Stimulated activated naive CD8-positive, alpha-beta T cell treated with anti-CD3 and anti-CD28 coated beads, Interleukin-15, amount 100 ng/mL, for 72 hours (primary cell): ENCODE results near the gene PCOLCE2.

Experiments used
- ATAC-seq: fragments of 150-1000 bp; cut with Tn5 transposase; 2 replicates; pipeline ENCODE4 v1.10.0; 2021; ENCODE audit warnings: mild to moderate bottlenecking, moderate library complexity
- DNase-seq, 2 donors: peaks; one replicate each; pipeline ENCODE4 v3.0.0; 2021 to 2022
- H3K27ac Mint-ChIP-seq, 2 donors: one replicate each; pipeline ENCODE4 v1.8.0; 2022; ENCODE audit warnings: mild to moderate bottlenecking in 2 of 2, mixed read lengths in 2 of 2, moderate library complexity in 2 of 2
- H3K27me3 Mint-ChIP-seq: one replicate; pipeline ENCODE4 v1.8.0; 2022; ENCODE audit warnings: mixed read lengths
- H3K4me1 Mint-ChIP-seq: one replicate; pipeline ENCODE4 v1.8.0; 2022; ENCODE audit warnings: mild to moderate bottlenecking, mixed read lengths
- H3K4me3 Mint-ChIP-seq, 2 donors: one replicate each; pipeline ENCODE4 v1.8.0; 2022; ENCODE audit warnings: mild to moderate bottlenecking in 2 of 2, mixed read lengths in 2 of 2, moderate library complexity in 1 of 2
- H3K9me3 Mint-ChIP-seq, 2 donors: one replicate each; pipeline ENCODE4 v1.8.0; 2022; ENCODE audit warnings: mixed read lengths in 2 of 2

The PCOLCE2 gene

DNA sequence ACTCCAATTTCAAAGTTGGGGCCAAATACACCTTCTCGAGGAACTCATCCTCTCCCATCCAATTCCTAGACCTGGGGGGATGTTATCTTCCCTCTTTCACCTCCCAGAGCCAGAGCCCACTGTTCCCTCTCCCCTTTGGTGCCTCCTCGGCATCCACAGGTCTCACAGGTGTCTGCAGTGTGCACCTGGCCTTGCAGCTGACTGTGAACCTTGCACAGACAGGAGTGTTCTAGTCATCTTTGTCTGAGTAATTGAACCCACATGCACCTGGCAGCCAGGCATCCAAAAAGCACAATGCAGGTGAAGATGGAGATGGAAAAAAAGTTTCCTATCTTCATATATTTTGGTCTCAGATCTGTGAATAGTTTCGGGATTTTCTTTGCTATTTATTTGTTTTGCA, 30.8 kb downstream of the PCOLCE2 start:
- DNase-seq (no peak), ATAC-seq (no peak)
- H3K4me1 Mint-ChIP-seq = peaks cover 3% of the 10 kb centered on the region
- H3K27me3 Mint-ChIP-seq = peaks cover 26% of the 10 kb centered on the region
- no peak overlapping the region for H3K27ac Mint-ChIP-seq
- no peaks in the 10 kb centered on the region for H3K9me3 Mint-ChIP-seq
- H3K4me3 Mint-ChIP-seq = no peak overlapping the region

DNA sequence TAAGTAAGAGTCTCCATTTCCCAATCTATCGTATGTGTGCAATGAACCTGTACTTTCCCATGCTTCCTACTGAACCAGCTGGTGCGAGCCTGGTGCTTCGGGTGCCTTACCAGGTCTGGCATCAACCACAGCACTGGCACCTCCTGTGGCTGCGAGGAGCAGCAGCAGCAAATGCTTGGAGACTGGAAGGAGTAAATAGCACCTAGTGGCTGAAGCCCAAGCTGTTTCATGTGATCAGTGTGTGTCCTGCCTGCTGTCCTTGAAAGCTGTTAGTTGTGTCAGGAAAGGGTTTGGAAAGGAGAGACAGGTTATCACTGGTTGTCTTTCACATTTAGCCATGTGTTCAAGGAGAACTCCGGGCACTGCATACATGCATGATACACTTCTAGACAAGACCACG, 31.8 kb downstream of the PCOLCE2 start:
- no peaks in the 10 kb centered on the region for H3K9me3 Mint-ChIP-seq
- DNase-seq = no peak
- no peak for ATAC-seq
- H3K4me3 Mint-ChIP-seq = no peak overlapping the region
- no peaks in the 10 kb centered on the region for H3K4me1 Mint-ChIP-seq
- peaks cover 26% of the 10 kb centered on the region for H3K27me3 Mint-ChIP-seq
- no peak overlapping the region for H3K27ac Mint-ChIP-seq

DNA sequence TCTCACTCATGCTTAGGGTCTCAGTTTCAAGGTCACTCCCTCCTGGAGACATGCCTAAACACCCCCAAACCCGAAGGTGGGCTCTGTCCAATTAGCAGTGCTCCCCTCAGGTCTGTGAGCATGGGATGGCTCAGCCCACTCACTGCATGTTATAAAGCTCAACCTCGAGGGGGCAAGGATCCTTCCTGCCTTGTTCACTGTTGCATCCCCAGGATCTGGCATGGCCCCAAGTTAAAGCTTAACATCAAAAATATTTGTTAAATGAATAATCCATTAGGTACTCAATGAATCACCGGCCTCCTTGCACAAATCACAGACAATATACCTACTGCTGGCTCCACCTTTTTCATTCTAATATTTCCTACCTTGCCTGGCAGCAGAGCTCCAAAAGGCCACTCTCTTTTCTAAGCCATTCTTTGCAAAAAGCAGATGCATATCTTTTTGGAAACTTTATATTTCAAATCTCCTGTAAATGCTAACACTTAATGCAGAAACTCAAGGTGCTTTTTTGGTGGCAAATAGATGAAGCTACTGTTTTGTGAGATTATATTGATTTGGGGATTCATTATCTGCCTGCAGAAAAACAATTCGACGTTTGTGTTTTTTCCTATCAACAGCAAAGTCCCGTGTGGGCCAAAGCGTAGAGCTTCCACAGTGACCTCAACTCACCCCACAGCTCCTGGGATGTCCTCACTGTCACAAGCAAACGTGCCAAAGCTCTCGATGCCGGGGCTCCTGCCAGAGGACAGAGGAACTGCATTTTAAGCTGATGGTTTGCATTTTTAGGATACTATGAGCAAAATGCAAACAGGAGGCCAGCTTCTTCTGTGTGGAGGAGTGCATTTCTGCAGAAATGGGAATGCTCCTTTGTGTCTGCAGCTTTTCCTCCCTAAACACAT, 35.4 kb downstream of the PCOLCE2 start:
- Mint-ChIP-seq H3K4me1 (no peaks in the 10 kb centered on the region), H3K9me3 (no peaks in the 10 kb centered on the region), H3K27me3 (peaks cover 6% of the 10 kb centered on the region), H3K4me3 (no peak overlapping the region), H3K27ac (no peak overlapping the region)
- ATAC-seq = no peak
- DNase-seq = no peak

DNA sequence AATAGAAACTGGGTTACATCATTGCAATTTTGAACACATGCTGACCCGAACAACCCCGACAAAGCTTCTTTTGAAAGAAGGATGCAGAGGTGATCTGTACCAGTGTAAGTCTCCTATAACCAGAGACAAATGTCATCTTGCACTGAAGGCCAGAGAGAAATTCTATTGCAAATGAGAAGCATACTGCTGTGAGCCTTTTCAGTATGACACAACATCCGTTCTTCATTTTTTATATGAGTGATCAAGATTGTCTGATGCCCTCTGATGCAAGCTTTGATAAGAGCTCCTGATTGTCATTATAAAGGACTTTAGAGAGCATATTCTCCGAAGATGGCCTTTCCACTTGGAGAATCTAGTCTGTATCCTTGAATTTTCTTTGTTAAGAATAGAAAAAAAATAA, 36.9 kb downstream of the PCOLCE2 start:
- Mint-ChIP-seq H3K4me1 (no peaks in the 10 kb centered on the region), H3K4me3 (no peak overlapping the region), H3K9me3 (no peaks in the 10 kb centered on the region), H3K27ac (no peak overlapping the region), H3K27me3 (no peaks in the 10 kb centered on the region)
- DNase-seq (no peak), ATAC-seq (no peak)

DNA sequence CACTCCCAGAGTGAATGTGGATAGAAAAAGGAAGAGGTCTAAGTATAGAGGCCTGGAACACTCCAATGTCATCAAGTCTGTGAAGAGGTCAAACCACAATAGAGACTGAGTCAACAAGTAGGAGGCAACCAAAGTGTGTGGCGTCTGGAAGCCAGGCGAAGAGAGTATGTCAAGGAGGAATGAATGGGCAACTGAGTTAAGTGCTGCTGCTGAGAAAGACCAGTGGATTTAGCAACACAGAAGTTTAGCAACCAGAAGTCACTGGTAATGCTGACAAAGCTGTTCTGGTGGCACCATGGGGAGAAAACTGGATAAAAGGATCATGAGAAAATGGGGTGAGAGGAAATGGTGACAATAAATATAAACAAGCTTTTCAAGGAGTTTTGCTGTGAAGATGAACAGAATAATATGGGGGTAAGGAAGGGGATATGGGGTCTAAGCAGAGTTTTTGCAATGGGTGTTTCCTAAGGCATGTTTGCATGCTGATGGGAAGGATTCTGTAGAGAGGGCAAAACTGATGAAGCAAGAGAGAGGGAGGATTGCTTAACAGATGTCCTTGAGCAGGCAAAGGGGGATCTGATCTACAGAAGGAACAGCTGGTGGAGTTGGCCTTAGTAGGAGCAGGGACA, 38.4 kb downstream of the PCOLCE2 start:
- no peaks in the 10 kb centered on the region for H3K9me3 Mint-ChIP-seq
- H3K27ac Mint-ChIP-seq = no peak overlapping the region
- H3K4me3 Mint-ChIP-seq = no peak overlapping the region
- DNase-seq = no peak
- no peaks in the 10 kb centered on the region for H3K4me1 Mint-ChIP-seq
- no peaks in the 10 kb centered on the region for H3K27me3 Mint-ChIP-seq
- ATAC-seq = peak; percentile 37

DNA sequence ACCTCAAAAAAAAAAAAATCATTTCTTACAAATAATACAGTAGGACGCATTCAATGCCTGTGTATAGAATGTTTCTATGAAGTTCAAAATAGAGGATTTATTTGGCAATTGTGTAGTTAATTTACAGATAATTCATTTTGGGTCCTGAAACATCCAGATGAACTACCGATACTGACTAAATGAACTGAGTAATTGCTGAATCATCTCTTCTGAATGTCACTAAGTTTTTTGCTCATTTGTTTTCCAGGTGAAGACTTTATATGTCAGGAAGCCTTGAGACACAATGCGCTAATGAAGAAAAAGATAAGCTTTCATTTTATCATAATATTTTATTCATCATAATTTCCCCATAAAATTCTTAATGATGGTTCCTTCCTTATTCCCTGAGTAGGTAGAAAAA, 39.7 kb downstream of the PCOLCE2 start:
- DNase-seq (no peak), ATAC-seq (no peak)
- no peaks in the 10 kb centered on the region for H3K4me1 Mint-ChIP-seq
- H3K4me3 Mint-ChIP-seq = no peak overlapping the region
- H3K27me3 Mint-ChIP-seq = no peaks in the 10 kb centered on the region
- H3K27ac Mint-ChIP-seq = no peak overlapping the region
- H3K9me3 Mint-ChIP-seq = no peaks in the 10 kb centered on the region

DNA sequence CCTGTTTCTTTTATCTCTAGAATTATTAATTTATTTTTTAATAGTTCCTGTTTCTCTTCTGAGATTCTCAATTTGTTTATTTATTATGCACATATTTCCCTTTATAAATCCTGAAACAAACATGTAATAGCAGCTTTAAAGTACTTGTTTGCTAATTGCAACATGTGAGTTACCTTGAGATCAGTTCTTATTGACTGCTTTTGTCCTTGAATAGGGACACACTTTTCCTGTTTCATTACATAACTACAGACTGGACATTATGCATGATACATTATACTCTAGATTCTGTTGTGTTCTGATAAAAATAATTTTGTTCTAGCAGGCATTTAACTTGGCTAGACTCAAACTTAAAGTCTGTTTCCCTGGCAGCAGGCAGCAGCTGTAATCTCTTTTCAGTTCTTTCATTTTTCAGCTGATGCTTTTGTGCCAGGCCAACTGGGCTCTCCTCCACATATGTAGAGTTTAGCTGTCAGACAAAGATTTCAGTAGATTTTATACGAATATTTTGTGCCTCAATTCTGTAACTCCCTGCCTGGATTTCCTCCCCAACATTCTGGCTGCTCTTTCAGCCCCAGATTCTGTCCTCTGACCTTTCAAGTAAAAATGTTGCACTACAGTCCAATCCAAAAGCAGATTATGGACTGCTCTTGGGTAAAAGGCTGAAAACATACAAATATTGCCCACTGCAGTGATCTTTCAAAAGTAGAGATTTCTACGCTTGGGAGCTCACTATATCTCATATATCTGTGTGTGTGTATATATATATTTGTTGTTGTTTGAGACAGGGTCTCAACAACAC, 41.9 kb downstream of the PCOLCE2 start:
- ATAC-seq = no peak
- no peaks in the 10 kb centered on the region for H3K9me3 Mint-ChIP-seq
- no peaks in the 10 kb centered on the region for H3K27me3 Mint-ChIP-seq

DNA sequence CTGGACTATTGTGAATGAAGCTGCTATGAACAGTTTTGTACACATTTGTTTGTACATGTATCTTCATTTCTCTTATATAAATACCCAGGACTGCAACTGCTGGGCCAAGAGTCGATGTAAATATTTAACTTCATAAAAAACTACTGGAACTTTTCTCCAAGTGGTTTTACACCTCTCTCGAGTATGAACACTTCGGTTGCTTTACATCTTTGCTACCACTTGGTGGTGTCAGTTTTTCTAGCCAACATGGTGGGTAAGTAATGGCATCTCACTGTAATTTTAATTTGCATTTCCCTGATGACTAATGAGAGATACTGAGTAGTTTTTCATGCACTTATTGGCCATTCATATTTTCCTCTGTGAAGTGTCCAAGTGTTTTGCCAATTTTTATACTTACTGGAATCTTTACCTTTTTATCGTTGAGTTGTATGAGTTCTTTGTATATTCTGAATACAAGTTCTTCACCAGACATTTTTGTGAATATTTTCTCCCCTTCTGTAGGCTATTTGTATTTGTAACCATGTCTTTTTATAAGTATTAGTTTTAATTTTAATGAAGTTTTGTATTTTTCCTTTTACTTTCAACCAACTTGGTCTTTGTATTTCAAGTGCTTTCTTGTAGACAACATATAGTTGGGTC, 44.4 kb downstream of the PCOLCE2 start:
- no peaks in the 10 kb centered on the region for H3K27me3 Mint-ChIP-seq
- no peaks in the 10 kb centered on the region for H3K9me3 Mint-ChIP-seq
- H3K4me3 Mint-ChIP-seq = no peak overlapping the region
- peak; percentile 71 for ATAC-seq
- no peaks in the 10 kb centered on the region for H3K4me1 Mint-ChIP-seq
- no peak overlapping the region for H3K27ac Mint-ChIP-seq
- DNase-seq = peak in 1 of 2 donors; percentile 7

More for the DNA sequence above, 41.9 kb downstream of the PCOLCE2 start:
- H3K27ac Mint-ChIP-seq = no peak overlapping the region
- H3K4me3 Mint-ChIP-seq = no peak overlapping the region
- H3K4me1 Mint-ChIP-seq = no peaks in the 10 kb centered on the region
- DNase-seq = no peak

DNA sequence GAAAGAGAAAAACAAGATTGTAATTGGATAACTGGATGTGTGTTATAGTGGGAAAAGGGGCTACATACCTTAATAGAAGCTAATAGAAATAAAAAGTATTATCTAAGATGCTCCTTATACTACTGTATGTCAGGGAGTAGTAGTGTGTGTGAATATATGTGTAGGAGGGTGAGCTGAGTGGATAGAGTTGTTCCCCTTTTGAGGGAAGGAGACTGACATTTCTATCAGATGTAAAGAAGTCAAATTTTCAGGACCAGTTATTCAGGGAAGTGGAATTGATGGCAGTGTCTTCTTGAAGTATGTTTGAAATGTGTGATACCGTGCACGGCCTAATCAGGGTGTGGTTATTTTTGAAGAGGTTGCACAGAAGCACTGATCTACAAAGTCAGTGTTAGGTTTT, 49.1 kb downstream of the PCOLCE2 start:
- Mint-ChIP-seq H3K4me1 (no peaks in the 10 kb centered on the region), H3K9me3 (no peaks in the 10 kb centered on the region)

DNA sequence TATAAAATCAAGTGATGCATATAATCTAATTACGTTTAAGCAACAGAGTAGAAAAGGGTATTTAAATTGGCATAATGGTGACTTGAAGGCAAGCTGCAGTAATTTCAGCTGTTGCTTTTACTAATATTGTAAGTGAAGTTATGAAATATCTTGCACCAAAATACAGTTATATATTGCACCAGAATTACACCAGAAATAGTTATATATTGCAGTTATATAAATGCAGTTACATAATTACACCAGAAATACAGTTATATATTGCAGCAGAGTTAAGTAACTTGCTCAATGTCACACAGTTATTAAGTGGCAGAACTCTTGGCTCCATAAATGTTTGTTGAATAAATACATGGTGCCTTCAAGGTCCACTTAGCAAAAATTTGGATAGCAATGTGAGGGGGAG, 51.4 kb downstream of the PCOLCE2 start:
- no peaks in the 10 kb centered on the region for H3K9me3 Mint-ChIP-seq
- no peak for ATAC-seq
- DNase-seq = no peak
- H3K27ac Mint-ChIP-seq = no peak overlapping the region
- no peaks in the 10 kb centered on the region for H3K4me1 Mint-ChIP-seq
- peaks cover 15% of the 10 kb centered on the region for H3K27me3 Mint-ChIP-seq
- H3K4me3 Mint-ChIP-seq = no peak overlapping the region

More for the DNA sequence above, 49.1 kb downstream of the PCOLCE2 start:
- Mint-ChIP-seq H3K27me3 (peaks cover 11% of the 10 kb centered on the region), H3K4me3 (no peak overlapping the region), H3K27ac (peak overlapping the region in 1 of 2 donors; percentile 76)
- ATAC-seq = no peak
- DNase-seq = no peak

DNA sequence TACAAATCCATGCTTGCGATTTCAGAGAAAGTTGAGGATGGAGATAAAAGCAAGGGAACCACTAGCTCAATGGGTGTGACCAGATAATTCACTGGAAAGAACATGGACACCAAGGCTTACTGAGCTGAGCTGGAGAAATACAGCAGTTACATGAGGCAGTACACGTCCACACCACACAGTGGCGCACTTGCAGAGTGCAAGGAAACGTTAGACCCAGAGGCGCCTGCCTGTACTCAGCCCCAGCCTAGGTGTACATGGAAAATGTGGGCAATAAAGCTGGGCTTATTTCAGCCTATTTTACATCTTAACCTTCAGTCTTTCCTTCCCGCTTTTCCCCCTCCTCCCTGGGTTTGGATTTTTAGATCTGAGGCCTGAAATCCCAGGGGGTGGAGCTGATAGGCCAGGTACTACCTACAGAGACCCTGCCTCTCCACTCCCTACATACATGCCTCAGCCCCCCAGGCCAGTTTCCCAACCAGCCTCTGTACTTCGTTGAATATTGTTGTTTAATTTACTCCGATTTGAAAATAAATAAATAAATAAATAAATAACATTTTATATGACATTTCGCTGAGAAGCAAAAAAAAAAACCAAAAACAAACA, 60.1 kb downstream of the PCOLCE2 start:
- Mint-ChIP-seq H3K27ac (no peak overlapping the region), H3K9me3 (no peaks in the 10 kb centered on the region), H3K4me3 (no peak overlapping the region), H3K4me1 (no peaks in the 10 kb centered on the region), H3K27me3 (peaks cover 33% of the 10 kb centered on the region)
- ATAC-seq (peak; percentile 95), DNase-seq (peak; percentile 69 to 71)

DNA sequence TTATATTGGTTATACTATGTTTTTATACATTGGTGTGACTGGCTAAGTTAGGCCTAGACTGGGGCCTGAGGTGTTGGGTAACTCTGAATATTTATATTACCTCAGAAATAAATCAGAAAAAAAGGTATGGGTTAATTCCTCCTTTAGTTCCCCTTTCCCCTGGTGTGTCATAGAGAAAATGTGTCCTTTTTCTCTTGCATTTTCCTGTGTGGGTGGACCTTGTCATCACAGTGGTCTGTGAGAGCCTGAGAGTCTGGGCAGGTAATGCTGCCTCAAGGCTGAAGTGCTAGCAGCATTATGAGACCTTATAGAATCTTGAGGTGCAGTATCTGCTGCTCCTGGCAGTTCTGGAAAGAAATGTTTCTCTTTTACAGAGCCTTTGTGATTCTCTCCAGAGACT, 69.7 kb downstream of the PCOLCE2 start:
- Mint-ChIP-seq H3K4me1 (no peaks in the 10 kb centered on the region), H3K27me3 (peaks cover 7% of the 10 kb centered on the region), H3K9me3 (no peaks in the 10 kb centered on the region), H3K4me3 (no peak overlapping the region), H3K27ac (peak overlapping the region in 1 of 2 donors; percentile 19)
- no peak for ATAC-seq
- no peak for DNase-seq

DNA sequence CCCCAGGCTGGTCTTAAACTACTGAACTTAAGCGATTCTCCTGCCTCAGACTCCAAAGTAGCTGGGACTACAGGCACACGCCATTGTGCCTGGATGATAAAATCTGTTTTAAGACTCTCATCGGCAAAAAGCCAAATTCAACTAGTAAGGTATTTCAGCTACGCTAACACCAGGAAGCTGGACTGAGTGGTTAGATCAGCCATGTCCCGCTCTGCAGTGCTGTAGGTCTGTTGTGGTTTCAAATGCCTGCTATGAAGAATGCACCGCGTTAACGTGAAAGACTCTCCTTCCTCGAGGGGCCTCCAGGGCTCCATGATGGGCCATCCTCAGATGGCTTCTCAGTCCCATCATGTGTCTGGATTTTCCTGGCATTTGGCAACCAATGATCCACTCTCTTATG, 70.2 kb downstream of the PCOLCE2 start:
- Mint-ChIP-seq H3K27ac (no peak overlapping the region), H3K4me3 (no peak overlapping the region), H3K4me1 (no peaks in the 10 kb centered on the region), H3K9me3 (no peaks in the 10 kb centered on the region), H3K27me3 (peaks cover 7% of the 10 kb centered on the region)
- DNase-seq = no peak
- no peak for ATAC-seq

DNA sequence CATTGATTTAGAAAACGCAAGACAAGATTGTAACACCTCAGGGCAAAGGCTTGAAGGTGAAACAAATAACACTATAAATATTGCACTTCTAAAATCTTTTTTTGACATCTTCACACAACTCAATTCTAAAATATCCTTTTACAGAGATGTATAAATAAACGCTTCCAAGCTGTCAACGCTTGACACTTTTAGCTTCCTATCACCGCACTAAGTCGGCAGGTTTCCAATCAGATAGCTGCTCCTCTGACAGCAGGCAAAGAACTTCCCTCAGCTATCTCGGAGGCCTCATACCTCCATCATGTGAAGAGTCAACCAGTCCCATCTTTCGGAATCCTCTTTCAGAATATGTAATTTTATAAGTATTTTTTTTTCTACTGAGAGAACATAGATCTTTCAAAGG, 71.0 kb downstream of the PCOLCE2 start:
- Mint-ChIP-seq H3K27me3 (peaks cover 7% of the 10 kb centered on the region), H3K27ac (no peak overlapping the region), H3K9me3 (no peaks in the 10 kb centered on the region), H3K4me3 (no peak overlapping the region), H3K4me1 (no peaks in the 10 kb centered on the region)
- DNase-seq = no peak
- ATAC-seq = no peak

DNA sequence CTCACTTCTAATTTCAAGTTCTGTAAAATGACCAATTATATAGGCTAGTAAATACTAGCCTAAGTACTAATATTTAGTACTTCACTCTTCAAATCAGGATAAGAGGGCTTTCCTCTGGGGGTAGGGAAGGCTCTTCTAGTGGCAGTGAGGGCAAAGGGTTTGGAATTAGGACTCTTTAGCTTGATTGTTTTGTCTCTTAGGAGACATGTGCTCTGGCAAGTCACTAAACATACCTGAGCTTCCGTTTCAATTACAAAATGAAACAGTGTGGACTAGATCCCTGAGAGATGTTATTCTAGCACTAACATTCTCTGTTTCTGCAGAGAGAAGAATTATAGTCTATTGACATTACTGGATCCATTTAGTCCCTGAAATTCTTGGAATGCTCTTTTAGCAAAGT, 71.5 kb downstream of the PCOLCE2 start:
- H3K9me3 Mint-ChIP-seq = no peaks in the 10 kb centered on the region

More for the DNA sequence above, 71.5 kb downstream of the PCOLCE2 start:
- no peak overlapping the region for H3K27ac Mint-ChIP-seq
- ATAC-seq (no peak), DNase-seq (no peak)
- no peak overlapping the region for H3K4me3 Mint-ChIP-seq
- H3K27me3 Mint-ChIP-seq = peaks cover 7% of the 10 kb centered on the region
- H3K4me1 Mint-ChIP-seq = no peaks in the 10 kb centered on the region
